22Rv1 (cell line): ENCODE results near the gene CNKSR3.
"Not testable (repeated sequence)": the region's sequence is repeated elsewhere in the genome, so short reads cannot be mapped to it uniquely, and the experiment has no call there.

Experiments
- H3K27ac ChIP-seq: fragments of 450-650 bp; 2 replicates; pipeline ENCODE4 v1.5.1; 2017
- ZFX ChIP-seq: fragments of 450-650 bp; IDR thresholded peaks from 2 replicates; pipeline ENCODE4 v1.6.1; 2017; ENCODE audit warnings: antibody characterized with exemption, borderline replicate concordance
- TF ChIP-seq, protein P1 (sequence below): fragments of 450-650 bp; IDR thresholded peaks from 2 replicates; pipeline ENCODE4 v1.5.1; 2017; ENCODE audit warnings: mild to moderate bottlenecking

Gene CNKSR3

DNA sequence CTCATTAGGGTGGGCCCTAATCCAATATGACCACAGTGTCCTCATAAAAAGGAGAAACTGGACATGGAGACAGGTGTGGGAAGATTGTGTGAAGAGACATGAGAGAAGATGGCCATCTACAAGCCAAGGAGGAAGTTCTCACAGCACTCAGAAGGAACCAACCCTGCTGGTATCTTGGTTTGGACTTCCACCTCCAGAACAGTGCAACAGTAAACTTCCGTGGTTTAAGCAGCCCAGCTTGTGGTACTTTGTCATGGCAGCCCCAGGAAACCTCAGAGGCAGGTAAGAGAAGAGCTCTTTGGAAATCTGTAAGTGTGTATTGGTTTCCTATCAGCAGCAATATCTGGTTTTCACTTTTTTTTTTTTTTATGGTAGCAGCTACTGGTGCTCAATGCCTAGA is 16.5 kb upstream of the CNKSR3 start:
- H3K27ac ChIP-seq = no peak overlapping the region
- TF ChIP-seq, protein P1, sequence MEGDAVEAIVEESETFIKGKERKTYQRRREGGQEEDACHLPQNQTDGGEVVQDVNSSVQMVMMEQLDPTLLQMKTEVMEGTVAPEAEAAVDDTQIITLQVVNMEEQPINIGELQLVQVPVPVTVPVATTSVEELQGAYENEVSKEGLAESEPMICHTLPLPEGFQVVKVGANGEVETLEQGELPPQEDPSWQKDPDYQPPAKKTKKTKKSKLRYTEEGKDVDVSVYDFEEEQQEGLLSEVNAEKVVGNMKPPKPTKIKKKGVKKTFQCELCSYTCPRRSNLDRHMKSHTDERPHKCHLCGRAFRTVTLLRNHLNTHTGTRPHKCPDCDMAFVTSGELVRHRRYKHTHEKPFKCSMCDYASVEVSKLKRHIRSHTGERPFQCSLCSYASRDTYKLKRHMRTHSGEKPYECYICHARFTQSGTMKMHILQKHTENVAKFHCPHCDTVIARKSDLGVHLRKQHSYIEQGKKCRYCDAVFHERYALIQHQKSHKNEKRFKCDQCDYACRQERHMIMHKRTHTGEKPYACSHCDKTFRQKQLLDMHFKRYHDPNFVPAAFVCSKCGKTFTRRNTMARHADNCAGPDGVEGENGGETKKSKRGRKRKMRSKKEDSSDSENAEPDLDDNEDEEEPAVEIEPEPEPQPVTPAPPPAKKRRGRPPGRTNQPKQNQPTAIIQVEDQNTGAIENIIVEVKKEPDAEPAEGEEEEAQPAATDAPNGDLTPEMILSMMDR = no peak
- TF ChIP-seq ZFX = no peak

DNA sequence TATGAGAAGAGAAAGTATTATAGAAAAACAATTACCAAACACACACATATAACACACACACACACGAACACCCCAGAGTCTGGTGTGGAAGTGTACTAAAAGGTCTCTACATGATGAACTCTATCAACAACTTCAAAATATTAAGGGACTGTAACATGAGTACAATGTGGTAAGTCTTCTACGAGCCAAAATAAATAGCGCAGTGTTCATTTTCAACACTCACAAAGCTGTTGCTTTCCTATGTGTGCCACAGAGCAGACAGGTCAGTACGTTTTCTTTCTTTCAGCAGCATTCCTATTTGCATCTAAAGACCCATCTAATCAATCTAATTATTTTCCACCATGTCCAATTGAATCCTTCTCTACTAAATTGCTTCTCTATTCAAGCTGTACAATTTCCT is 12.1 kb upstream of the CNKSR3 start:
- H3K27ac ChIP-seq = no peak overlapping the region

DNA sequence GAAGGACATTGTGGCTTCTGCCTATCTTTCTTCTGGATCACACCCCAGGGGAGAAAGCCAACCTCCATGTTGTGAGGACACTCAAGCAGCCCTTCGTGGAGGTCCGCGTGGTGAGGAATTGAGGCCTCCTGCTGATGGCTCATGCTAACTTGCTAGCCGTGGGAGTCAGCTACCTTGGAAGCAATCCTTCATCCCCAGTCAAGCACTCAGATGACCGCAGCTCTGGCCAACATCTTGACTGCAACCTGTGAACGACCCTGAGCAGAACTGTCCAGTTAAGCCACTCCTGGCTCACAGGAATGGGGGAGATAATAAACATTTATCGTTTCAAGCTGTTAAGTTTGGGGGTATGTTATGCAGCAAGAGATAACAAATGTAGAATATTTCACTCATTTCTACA is 10.9 kb upstream of the CNKSR3 start:
- no peak for TF ChIP-seq ZFX
- TF ChIP-seq, protein P1 = no peak
- no peak overlapping the region for H3K27ac ChIP-seq

More for the DNA sequence above, 12.1 kb upstream of the CNKSR3 start:
- TF ChIP-seq, protein P1 = no peak
- no peak for TF ChIP-seq ZFX

DNA sequence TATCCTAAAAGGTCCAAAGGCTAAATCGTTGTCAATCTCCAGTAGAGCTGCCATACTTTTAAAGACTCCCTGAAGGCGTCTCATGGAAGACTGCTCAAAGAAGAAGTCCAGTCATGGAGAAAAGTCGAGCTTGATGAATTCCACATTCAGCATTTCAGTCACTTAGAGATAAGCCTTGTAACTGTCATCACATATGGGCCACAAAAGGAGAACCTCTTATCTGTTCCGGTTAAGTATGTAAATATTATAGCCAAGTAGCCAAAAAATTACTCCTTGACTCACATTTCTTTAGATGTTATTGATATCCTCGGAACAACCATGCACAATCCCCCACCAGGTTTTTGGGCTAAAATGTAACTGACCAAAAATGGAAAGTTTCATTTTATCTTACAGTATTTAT is 9.8 kb upstream of the CNKSR3 start:
- TF ChIP-seq, protein P1 = no peak
- no peak for TF ChIP-seq ZFX
- H3K27ac ChIP-seq = no peak overlapping the region

DNA sequence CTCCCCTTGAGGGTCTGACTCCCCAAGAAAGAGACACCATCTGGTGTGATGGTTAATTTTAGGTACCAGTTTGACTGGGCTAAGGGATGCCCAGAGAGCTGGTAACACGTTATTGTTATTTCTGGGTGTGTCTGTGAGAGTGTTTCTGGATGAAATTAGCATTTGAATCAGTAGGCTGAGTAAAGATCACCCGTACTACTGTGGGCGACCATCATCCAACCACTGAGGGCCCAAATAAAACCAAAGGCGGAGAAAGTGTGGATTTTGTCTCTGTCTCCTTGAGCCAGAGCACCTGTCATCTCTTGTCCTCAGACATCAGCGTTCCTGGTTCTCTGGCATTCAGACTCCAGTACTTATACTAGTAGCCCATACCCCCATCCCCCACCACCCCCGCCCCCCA is 7.9 kb upstream of the CNKSR3 start:
- no peak overlapping the region for H3K27ac ChIP-seq
- no peak for TF ChIP-seq ZFX
- TF ChIP-seq, protein P1 = no peak

DNA sequence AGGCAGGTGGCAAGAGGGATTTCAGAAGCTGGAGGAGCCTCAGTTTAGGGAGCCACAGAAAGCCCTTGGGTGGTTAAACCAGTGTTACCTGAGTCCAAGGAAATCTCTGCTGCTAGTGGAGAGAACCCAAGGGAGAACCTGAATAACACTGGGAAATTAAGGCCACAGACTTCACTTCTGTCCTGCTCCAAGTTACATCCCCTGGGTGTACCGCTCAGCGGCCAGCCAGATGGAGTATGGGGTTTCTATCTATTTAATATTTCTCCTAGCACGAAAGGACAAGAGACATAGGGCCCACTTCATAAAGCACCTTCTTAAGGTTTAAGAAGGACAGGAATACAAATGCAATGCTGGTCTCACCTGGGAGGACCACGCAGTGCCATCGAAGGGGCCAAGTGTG is 5.8 kb upstream of the CNKSR3 start:
- H3K27ac ChIP-seq = no peak overlapping the region
- TF ChIP-seq, protein P1 = no peak
- TF ChIP-seq ZFX = no peak

DNA sequence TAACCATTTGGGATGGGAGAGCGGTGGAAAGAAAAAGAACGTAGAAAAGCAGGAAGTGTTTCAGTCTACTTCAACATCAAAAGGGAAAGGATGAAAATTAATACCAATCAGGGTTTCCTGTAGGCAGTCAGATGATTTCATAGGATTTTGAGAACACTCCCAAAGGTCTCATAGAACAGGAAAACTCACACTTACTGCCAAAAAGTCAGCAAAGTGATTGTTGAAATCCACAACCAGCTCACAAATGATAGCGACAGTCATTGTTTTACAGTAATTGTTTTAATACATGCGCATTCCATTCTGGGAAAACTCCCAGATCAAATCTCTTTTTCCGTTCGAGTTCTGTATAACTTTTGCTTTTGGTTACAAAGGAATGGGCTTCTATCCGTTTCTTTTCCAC is 5.3 kb upstream of the CNKSR3 start:
- H3K27ac ChIP-seq = no peak overlapping the region
- TF ChIP-seq ZFX = no peak
- TF ChIP-seq, protein P1 = no peak

DNA sequence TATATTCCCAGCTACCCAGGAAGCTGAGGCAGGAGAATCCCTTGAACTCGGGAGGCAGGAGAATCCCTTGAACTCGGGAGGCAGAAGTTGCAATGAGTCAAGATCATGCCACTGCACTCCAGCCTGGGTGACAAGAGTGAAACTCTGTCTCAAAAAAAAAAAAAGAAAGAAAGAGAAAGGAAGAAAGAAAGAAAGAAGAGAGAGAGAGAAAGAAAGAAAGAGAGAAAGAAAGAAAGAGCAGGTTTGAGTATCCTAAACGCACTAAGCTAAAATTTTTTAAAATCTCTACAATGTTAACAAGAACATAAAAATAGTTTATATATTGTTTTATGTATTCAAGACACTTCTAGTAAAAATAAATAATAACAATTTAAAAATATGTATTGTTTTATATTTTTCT is 4.6 kb upstream of the CNKSR3 start:
- H3K27ac ChIP-seq = not testable (repeated sequence)
